ENCODE measurements around the gene AGRN.
"Not testable (repeated sequence)": the region's sequence is repeated elsewhere in the genome, so short reads cannot be mapped to it uniquely, and the experiment has no call there.

Gene AGRN

DNA sequence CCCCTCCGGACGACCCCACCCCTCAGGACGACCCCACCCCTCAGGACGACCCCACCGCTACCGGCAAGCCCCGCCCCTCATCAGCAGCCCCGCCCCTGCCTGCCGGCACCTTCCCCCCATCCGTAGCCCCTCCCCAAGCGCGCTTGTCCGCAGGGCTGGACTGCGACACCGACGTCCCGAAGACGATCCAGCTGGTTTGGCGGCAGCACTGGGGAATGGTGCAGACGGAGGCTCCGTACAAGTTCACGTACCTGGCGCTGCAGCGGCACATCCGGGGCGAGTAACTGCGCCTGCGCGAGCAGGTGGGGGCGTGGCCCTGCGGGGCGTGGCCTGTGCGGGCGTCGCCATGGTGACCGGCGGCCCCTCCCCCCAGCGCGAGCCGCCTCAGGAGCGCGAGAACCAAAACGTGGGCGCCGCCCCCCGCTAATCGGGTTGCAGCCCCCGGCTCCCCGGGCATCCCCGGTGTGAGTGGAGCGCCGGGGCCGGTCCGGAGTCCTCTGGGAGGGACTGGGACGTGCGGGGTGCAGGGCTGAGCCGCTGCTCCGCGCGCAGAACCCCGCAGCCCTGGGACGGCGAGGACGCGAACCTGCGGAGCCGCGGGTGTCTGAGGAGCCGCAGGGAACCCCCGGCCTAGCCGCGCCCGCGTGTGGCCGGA is 49.3 kb downstream of the AGRN start:
- DNase-seq, result peak; percentile 90

DNA sequence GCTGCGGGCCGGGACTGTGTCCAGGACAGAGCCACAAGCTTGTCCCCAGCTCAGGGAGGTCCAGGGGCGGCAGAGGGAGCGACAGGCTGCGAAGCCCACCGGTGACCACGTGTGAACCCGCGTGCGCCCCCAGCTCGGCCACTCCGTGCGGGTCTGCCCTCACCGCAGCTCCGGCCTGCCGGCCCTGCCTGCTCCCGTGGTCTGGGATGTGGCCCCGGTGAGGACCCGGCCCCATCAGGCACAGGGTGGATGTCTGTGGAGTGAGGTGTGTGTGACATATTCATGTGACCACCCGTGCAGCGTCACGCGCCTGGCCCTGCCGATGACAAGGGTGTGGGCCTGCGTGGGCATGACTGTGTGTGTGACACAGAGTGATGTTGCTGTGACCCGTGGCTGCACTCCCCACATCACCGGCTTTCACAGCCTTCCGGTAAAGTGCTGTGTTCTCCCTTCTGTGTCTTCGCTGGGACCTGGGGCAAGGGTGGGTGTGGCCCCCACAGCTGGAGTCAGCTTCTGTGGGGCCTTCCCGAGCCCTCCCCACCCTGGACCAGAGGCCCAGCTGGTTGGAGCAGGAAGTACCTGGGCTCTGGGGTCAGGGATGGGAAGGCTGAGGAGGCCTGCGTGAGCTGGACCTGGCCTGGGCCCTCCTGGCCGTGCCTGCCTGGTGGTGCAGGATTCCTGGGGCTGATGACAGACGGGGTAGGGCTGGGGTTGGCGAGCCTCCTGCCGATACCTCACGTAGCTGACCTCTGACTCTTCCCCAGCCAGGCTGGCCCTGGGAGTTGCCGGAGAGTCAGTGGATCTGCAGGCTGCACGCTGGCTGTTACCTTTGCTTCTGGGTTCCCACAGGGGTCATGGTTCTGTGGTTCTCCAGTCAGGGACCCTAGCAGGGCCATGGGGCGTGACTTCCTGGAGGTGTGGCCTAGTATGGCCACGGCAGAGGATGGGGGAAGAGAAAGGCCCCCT is 50.1 kb downstream of the AGRN start:
- DNase-seq, result no peak

DNA sequence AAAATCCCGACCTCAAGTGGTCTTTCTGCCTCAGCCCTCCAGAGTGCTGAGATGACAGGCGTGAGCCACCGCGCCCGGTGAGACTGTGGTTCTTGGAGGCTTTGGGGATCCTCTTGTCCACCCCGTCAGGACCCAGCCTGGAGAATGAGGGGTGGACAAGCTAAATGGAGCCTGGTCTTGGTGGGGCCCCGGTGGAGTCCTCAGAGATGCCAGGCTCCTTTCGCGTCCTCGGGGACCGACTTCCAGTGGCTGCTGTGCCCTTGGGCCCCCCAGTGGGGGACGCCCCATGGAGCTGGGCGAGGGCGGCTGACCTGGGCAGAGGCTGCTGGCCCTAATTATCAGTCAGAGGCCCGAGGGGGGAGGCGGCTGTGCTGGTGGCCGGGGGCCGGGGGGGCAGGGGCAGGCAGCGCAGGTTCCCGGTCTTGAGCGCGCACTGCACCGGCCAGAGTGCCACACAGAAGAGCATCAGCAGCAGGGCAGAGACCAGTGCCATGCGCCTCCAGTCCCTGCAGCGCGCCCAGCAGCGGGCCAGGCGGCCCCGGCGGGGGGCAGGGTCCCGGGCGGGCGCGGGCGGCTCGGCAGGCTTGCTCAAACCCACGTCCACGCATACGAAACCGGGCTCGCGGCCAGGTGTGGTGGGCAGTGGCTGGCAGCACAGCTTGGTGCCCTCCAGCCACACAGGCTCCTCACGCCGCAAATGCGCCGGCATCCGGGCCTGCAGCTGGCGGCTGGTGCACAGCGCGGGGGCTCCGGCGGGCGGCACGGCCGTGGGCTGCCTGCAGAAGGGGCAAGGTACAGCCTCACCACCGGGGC is 51.8 kb downstream of the AGRN start:
- DNase-seq, result no peak

DNA sequence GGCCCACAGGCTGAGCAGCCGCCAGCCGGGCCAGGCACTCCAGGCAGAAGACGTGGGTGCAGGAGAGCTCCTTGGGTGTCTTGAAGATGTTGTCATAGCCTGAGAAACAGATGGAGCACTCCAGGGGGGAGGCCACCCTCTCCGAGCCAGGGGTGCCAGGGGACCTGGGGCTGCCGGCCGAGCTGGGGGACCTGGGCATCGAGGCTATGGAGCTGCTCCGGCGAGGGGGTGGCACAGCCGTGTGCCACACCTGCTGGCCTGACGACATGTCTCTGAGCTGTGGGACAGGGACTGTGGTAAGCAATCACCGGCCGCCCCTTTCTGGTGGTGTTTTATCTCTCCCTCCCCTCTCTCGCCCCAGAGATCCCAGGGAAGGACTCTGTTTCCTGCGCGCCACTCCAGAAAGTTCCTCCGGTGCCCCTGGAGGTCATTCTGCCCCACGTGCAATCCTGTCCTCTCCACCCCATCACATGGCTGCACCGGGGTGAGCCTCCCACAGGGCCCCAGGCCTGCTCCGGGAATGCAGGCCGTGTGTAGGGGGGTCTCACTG is 52.5 kb downstream of the AGRN start:
- DNase-seq, result no peak

DNA sequence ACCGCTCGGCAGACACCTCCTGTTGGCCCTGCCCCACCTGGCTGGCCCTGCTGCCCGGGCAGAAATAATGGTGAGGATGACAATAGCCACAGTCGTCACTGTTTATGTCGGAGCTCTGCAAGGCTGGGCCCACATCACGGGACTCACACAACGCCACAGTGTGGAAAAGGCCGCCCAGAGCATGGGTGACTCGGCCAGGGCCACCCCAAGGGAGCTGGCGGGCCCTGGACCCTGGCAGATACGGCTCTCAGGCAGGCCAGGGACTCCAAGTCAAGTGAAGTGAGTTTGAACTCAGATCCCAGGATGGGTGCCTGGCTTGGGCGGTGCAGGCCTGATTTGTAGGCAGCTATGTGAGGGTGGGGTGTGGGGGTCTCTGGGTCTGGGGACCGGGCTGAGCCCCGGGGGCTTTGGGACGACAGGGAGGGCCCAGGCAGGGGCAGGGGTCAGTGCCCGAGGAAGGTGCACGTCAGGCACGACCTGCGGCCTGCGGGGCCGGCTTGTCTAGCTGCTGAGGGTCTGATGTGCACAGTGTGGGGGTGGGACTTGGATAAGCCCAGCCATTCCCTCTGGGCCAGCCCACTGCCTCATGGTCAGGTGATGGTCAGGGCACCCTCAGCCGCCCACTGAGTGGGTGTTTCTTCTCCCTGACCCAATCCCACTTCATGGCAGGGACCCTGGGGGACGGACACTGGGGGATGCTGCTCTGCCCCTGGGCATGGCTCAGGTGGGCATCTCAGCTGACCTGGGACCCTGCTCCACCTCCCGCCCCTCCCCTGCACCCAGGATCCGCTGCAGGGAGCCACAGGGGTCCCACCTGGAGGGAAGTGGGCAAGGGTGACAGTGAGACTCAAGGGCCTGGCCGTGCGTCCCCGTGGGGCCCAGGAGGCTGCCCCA is 53.2 kb downstream of the AGRN start:
- DNase-seq, result no peak

DNA sequence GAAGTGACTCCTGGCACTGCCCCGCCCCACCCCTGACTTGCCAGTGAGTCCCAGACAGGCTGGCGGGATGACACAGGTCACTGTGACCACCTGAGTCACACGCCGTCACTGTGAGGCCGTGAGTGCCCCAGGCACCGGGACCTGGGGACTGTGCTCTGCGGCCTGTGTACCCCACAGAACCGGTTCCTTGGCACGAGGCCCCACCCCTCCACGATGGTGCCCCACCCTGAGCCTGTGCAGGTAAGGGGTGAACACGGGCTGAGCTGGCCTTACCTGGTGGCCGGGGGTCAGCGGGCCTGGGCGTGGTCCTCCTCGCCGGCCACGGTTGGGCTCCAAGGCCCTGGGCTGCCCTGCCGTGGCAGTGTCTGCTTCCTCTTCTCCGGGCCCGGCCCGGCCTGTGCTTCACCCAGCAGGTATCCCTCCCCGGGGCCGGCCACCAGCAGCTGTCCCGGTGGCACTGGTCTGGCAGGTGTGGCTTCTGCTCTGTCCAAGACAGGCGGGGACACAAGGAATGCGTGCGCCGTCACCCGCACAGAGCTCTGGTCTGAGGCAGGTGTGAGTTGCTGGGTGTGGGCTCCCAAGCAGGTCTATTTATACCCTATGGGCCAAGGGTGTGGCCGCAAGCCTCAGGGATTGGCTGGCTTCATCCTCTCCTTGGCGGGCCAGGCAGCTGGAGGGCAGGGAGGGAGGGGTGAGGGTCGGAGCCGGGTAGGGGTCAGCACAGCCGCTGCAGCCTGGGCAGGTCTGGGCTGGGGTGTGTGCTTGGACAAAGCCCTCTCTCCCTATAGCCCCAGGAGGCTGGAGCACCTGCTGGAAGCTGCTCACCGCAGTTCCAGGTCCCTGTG is 54.0 kb downstream of the AGRN start, which contains the start of gene RNF223:
Gene RNF223 (minus strand): TSS at position 564 of the 845 bp plus-strand sequence. CDS start 1,740 bp downstream, outside the sequence.
- no peak for DNase-seq

DNA sequence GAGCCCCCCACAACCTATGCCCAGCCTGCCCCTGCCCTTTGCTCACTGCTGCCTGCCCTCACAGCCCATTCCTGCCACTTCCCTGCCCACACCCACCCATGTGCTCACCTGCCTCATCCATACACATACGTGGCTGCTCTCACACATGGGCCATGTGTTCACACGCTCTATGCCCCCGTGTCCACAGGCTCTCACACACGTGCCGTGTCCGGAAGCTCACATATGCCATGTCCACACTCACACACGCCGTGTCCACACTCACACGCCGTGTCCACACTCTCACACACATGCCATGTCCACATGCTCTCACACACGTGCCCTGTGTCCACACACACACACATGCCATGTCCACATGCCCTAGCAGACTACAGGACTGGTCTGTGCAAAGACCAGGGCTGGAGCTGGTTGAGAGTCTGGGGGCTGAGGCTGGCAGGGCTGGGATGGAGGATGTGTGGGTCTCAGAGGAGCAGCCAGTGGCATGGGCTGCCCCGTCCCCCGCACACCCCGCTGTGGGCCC is 54.8 kb downstream of the AGRN start:
- DNase-seq, result no peak

DNA sequence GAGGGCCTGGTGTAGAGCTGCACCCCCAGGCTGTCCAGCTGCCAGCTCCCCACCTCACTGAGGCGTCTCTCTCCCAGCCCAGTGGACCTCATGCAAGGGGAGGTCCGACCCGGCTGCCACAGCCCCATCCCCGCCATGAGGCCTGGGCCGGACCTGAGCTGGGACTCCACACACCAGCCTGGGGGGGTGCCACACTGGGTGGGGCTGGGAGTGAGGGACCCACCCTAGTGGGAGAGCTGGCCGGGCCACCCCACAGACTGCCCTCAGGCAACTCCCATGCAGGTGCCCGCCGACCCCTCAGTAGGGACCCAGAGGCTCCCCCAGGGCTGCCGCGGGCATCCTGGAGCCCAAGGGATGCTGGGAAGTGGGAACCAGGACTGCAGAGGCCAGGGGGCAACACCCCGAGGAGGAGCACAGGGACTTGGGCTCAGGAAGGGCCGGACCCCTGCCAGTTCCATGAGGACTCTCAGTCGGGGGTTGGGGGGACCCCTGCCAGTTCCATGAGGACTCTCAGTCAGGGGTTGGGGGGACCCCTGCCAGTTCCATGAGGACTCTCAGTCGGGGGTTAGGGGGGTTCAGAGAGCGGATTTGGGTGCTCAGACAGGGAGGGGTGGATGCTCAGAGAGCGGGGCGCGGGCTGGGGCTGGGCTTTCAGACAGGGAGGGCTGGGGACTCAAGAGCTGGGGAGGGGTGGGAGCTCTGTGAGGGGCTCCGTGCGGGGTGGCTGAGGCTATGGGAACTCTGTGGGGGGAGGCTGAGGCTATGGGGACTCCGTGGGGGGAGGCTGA is 55.4 kb downstream of the AGRN start:
- DNase-seq, result no peak

DNA sequence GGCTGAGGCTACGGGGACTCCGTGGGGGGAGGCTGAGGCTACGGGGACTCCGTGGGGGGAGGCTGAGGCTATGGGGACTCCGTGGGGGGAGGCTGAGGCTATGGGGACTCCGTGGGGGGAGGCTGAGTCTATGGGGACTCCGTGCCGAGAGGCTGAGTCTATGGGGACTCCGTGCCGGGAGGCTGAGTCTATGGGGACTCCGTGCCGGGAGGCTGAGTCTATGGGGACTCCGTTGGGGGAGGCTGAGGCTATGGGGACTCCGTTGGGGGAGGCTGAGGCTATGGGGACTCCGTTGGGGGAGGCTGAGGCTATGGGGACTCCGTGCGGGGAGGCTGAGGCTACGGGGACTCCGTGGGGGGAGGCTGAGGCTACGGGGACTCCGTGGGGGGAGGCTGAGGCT is 57.5 kb downstream of the AGRN start:
- not testable (repeated sequence) for DNase-seq

DNA sequence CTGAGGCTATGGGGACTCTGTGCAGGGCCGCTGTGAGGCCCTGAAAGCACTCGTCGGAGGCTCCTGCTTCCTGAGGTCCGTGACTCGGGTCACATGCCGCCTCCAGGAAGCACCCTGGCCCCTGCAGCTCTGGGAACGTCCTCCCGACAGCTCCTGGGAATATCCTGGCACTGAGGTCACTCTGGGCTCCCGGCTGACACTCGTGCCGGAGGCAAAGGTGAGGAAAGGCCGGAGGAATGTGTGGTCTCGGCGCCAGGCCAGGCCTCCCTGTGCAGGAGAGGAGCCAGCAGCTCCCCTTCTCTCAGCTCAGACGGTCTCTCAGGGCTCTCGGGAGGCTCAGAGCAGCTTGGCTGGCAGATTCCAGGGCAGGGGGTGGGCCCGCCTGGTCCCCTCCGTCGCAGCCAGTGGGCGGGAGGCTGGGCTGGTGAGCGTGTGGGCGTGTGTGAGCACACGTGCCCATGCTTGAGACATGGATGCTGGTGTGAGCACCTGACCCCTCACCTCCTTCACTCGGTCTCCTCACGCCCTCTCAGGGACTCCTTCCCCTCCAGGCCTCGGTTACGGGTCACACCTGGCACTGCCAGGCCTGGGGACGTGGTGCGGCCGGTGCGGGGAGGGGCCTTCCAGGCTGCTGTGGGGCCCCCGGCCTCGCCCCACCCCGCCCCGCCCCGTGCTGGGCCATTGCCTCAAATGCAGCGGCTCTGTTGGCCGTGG is 59.6 kb downstream of the AGRN start:
- peak; percentile 31 for DNase-seq

DNA sequence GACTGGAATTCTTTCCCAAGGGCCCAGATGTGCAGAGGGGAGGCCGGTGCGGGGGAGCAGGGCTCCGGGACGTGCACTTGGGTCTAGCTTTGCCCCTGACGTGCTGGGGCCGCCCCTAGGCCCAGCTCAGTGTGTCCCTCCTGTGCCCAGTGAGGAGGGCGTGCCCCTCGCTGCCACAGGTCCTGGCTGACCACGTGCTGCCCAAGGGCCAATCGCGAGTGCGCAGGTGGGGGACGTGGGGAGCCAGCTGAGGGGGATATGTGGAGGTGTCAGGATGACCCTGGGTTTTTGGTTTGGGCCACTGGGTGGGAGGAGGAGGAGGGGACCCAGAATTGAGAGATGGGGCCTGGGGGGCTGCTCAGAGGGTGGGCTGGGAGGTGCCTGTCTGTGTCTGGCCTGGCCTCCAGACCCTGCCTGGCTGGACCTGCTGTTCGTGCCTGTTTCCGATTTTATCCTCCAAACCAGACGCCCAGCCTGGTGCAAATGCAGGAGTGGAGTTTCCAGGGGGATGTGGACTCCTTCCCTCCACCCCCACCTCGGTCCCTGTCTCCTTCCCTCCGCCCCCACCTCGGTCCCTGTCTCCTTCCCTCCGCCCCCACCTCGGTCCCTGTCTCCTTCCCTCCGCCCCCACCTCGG is 60.3 kb downstream of the AGRN start:
- DNase-seq, result no peak

DNA sequence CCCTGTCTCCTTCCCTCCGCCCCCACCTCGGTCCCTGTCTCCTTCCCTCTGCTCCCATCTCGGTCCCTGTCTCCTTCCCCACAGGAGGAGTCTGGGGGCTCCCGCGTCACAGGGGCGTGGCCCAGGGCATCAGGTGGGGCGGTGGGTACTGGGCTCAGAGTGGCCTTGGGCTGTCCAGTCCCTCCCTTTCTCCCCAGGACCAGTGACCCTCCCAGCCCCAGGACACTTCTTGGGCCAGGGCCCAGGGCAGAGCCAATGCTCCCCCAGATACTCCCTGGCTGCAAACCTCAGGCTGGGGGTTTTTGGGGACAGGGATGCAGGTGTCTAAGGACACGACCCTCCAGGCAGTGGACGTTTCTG is 61.0 kb downstream of the AGRN start:
- no peak for DNase-seq

DNA sequence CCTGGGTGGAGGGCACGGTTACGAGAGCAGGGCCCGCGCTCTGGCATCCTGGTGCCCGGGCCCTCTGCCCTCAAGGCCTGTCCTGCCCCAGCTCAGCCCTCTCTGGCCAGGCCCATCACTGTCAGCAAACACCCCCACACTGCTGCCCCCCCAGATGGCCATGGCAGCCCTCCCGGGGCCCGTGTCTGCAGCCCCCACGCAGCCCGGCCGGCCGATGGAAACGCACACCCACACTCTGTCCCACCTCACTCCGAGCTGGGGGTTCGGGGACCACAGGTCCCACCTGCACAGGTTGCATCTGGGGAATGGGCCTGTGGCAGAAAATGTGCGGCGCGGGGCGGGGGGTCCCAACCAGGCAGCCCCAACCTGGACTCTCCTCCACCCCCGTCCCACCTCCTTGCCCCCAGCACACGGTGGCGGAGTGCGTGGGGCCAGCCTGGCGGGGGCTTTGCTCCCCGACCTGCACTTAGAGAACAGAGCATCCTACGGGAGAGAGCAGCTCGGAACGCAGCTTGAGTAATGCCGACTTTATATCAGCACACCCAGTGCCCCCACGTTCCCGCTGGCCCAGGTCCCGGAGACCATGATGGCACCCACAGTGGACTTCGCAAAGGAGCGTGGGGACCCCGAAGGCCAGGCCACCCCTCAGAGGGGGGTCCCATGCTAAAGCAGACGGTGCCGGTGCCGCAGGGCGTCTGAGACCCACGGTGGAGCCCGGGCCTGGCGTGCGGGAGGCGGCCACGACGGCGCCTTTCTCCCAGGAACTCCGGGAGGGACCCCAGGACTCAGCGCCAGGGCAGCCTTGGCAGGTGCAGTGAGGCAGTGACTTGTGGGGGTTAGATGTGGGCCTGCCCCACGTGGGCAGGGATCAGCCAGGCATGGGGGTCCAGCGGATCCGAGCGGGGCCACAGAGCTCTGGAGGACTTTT is 61.7 kb downstream of the AGRN start:
- no peak for DNase-seq

DNA sequence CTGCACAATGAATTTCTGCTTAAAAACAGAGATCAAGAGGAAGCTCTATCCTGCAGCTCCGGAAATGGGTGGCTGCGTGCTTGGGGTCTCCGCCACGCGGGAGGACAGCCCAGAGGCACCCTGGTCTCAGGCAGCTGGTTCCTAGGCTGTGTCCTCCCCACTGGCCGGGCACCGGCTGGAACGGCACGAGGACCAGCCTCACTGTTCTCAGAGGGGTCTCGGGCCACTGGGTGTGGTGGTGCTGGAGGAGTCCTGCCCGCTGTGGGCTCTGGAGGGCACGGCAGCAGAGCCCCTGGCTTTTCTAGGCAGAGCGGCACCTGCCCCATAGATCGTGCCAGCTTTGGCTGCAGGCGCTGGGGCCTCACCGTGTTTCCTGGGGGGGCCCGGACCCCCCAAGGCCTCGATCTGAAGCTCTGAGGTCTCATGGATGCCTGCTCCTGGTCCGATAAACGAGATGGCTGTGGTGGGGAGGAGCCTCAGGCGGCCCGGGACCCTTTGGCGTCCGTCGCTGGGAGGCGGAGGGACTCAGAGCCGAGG is 62.4 kb downstream of the AGRN start:
- no peak for DNase-seq

DNA sequence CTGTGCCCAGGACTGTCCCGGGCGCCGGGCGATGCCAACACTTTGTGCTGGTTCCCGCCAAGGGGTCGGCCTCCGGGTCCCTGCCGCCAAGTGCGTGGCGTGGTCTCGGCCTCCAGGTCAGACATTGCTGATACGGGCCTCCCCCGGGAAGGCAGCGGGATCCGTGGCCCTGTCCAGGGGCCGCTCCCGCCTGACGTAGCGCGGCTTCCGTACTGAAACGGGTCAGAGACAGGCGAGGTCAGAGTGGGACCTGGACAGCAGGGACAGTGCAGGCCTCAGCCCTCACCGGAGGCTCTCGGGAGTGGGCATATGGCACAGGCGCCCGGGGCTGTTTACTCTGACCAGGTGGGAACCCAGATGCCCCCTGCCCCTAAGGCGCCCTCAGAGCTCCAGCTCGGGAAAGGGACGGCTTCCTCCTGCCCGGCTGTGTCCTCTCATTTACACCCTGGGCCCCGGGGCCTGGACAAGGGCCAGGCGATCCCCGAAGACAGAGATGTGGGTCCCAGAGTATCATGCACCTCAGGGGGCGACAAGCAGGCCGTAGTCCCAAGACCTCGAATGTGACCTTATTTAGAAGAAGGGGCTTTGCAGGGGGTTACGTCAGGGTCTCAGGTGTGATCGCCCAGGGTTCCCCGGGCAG is 63.0 kb downstream of the AGRN start:
- DNase-seq, result no peak
